ENCODE data around the gene SEPTIN1. TPM values are rescaled to one million over a fixed set of nuclear protein-coding genes. Genes with fewer than 3 reads are reported as not detected.

SEPTIN1 gene
- total RNA-seq (2022; extraction: Qiagen RNA extraction), result 1.00 to 2.6 TPM (median 1.9 TPM) in 5 replicates

GRCh38 chr16:30382111-30382881 is at the start of gene SEPTIN1:
Gene SEPTIN1 (minus strand): TSS chr16:30382561. CDS start chr16:30382542, 19 bp downstream.

GRCh38 chr16:30429678-30430427 is 47.5 kb upstream of the SEPTIN1 start, which contains the start of gene DCTPP1:
Gene DCTPP1 (minus strand): TSS chr16:30430030. CDS start chr16:30429980, 50 bp downstream.

GRCh38 chr16:30407102-30407803 is 24.9 kb upstream of the SEPTIN1 start, which contains the start of gene ZNF771:
Gene ZNF771 (plus strand): TSS chr16:30407606. CDS start chr16:30408054, 448 bp downstream.

GRCh38 chr16:30395155-30395991 is 13.0 kb upstream of the SEPTIN1 start, which contains the start of gene ZNF48:
Gene ZNF48 (plus strand): TSS chr16:30395420. CDS start chr16:30395795, 375 bp downstream.

GRCh38 chr16:30374538-30374937 is 7.8 kb downstream of the SEPTIN1 start, which contains the start of gene MYL11:
Gene MYL11 (plus strand): TSS chr16:30374802. CDS start chr16:30374858, 56 bp downstream.

GRCh38 chr16:30370456-30371247 is 11.7 kb downstream of the SEPTIN1 start, which contains the start of gene TBC1D10B:
Gene TBC1D10B (minus strand): TSS chr16:30370494. CDS start chr16:30370183, 311 bp downstream.

GRCh38 chr16:30355144-30355953 is 27.0 kb downstream of the SEPTIN1 start, which contains the start of gene CD2BP2:
Gene CD2BP2 (minus strand): TSS chr16:30355308. CDS start chr16:30354681, 627 bp downstream.

Other genes with a start within 250 kb of the SEPTIN1 start
- gene CORO1A, start 199.0 kb downstream of the SEPTIN1 start, total RNA-seq (2022; extraction: Qiagen RNA extraction), result 2.0 to 3.6 TPM (median 2.8 TPM) in 5 replicates
- gene BOLA2B, start 188.9 kb downstream of the SEPTIN1 start, total RNA-seq (2022; extraction: Qiagen RNA extraction), result 131 to 236 TPM (median 196 TPM) in 5 replicates
- gene SLX1A, start 188.7 kb downstream of the SEPTIN1 start, total RNA-seq (2022; extraction: Qiagen RNA extraction), result 6.4 to 18.9 TPM (median 12.2 TPM) in 5 replicates
- gene SULT1A3, start 183.3 kb downstream of the SEPTIN1 start, total RNA-seq (2022; extraction: Qiagen RNA extraction), result 5.0 to 11.1 TPM (median 5.9 TPM) in 5 replicates
- gene NPIPB13, start 134.1 kb downstream of the SEPTIN1 start, total RNA-seq (2022; extraction: Qiagen RNA extraction), result 0.59 to 3.3 TPM (median 3.1 TPM) in 5 replicates
- 64.5 to 69.9 TPM (median 66.8 TPM) in 5 replicates for gene CD2BP2, start 27.3 kb downstream of the SEPTIN1 start, total RNA-seq (2022; extraction: Qiagen RNA extraction)
- 21.2 to 32.4 TPM (median 29.5 TPM) in 5 replicates for gene TBC1D10B, start 12.1 kb downstream of the SEPTIN1 start, total RNA-seq (2022; extraction: Qiagen RNA extraction)
- 0.65 to 0.88 TPM in 2 of 5 replicates, not detected in the others for gene MYL11, start 7.8 kb downstream of the SEPTIN1 start, total RNA-seq (2022; extraction: Qiagen RNA extraction)
- 11.7 to 15.2 TPM (median 12.2 TPM) in 5 replicates for gene ZNF48, start 12.9 kb upstream of the SEPTIN1 start, total RNA-seq (2022; extraction: Qiagen RNA extraction)
- 2.8 to 6.1 TPM (median 5.3 TPM) in 5 replicates for gene ZNF771, start 25.0 kb upstream of the SEPTIN1 start, total RNA-seq (2022; extraction: Qiagen RNA extraction)
- 95.7 to 126 TPM (median 123 TPM) in 5 replicates for gene DCTPP1, start 47.5 kb upstream of the SEPTIN1 start, total RNA-seq (2022; extraction: Qiagen RNA extraction)
- 45.9 to 48.4 TPM (median 47.4 TPM) in 5 replicates for gene SEPHS2, start 63.3 kb upstream of the SEPTIN1 start, total RNA-seq (2022; extraction: Qiagen RNA extraction)
- 0.03 to 0.21 TPM in 2 of 5 replicates, not detected in the others for gene ITGAL, start 90.2 kb upstream of the SEPTIN1 start, total RNA-seq (2022; extraction: Qiagen RNA extraction)
- gene ZNF768, start 144.0 kb upstream of the SEPTIN1 start, total RNA-seq (2022; extraction: Qiagen RNA extraction), result 37.5 to 47.8 TPM (median 45.5 TPM) in 5 replicates
- gene ZNF747, start 152.3 kb upstream of the SEPTIN1 start, total RNA-seq (2022; extraction: Qiagen RNA extraction), result 3.2 to 5.0 TPM (median 3.8 TPM) in 5 replicates
- 4.1 to 6.7 TPM (median 6.4 TPM) in 5 replicates for gene ZNF764, start 175.8 kb upstream of the SEPTIN1 start, total RNA-seq (2022; extraction: Qiagen RNA extraction)
- 4.9 to 8.7 TPM (median 6.6 TPM) in 5 replicates for gene ZNF688, start 189.2 kb upstream of the SEPTIN1 start, total RNA-seq (2022; extraction: Qiagen RNA extraction)
- gene ZNF785, start 203.1 kb upstream of the SEPTIN1 start, total RNA-seq (2022; extraction: Qiagen RNA extraction), result not detected in 5 replicates
- gene ZNF689, start 227.8 kb upstream of the SEPTIN1 start, total RNA-seq (2022; extraction: Qiagen RNA extraction), result 7.5 to 9.5 TPM (median 8.8 TPM) in 5 replicates

Measured in A549 treated with Mapracorat at 1 μM for 4 hours (cell line).